ENCODE measurements around the gene PYM1. TPM values are rescaled to one million over a fixed set of nuclear protein-coding genes. Genes with fewer than 3 reads are reported as not detected.

The PYM1 gene
- total RNA-seq, 2 donors from 2014 or later: 17.6 to 20.6 TPM

DNA sequence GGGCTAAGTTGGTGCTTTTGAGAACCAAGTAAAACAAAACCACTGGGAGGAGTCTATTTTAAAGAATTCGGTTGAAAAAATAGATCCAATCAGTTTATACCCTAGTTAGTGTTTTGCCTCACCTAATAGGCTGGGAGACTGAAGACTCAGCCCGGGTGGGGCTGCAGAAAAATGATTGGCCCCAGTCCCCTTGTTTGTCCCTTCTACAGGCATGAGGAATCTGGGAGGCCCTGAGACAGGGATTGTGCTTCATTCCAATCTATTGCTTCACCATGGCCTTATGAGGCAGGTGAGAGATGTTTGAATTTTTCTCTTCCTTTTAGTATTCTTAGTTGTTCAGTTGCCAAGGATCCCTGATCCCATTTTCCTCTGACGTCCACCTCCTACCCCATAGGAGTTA, 44.3 kb upstream of the PYM1 start:
- peaks cover 0 to 37% of the 10 kb centered on the region in 2 donors for H3K4me1 ChIP-seq
- peak overlapping the region in 1 of 2 donors; percentile 61 for H3K4me3 ChIP-seq
- H3K27me3 ChIP-seq: no peaks in the 10 kb centered on the region
- no peaks in the 10 kb centered on the region for H3K9me3 ChIP-seq
- TF ChIP-seq CTCF (IDR thresholded peaks at IDR 0.05): no peak
- no peak for DNase-seq (ENCODE audit: low spot score)
- no peaks in the 10 kb centered on the region for H3K36me3 ChIP-seq
- H3K27ac ChIP-seq: peak overlapping the region; percentile 93 to 95

- Histone ChIP-seq H3K27me3 (no peaks in the 10 kb centered on the region), H3K36me3 (no peaks in the 10 kb centered on the region), H3K27ac (no peak overlapping the region), H3K4me3 (no peak overlapping the region), H3K9me3 (no peaks in the 10 kb centered on the region), H3K4me1 (peaks cover 0 to 32% of the 10 kb centered on the region in 2 donors)
- DNase-seq (ENCODE audit: low spot score): no peak
- no peak for TF ChIP-seq CTCF (IDR thresholded peaks at IDR 0.05)
Observed at GRCh38 chr12:55970775-55971174, 43.1 kb upstream of the PYM1 start.

GRCh38 chr12:55969356-55969755, 41.7 kb upstream of the PYM1 start:
- Histone ChIP-seq H3K36me3 (no peaks in the 10 kb centered on the region), H3K27ac (no peak overlapping the region), H3K4me1 (peaks cover 0 to 23% of the 10 kb centered on the region in 2 donors), H3K4me3 (no peak overlapping the region), H3K9me3 (no peaks in the 10 kb centered on the region), H3K27me3 (no peaks in the 10 kb centered on the region)
- TF ChIP-seq CTCF (IDR thresholded peaks at IDR 0.05): no peak
- DNase-seq (ENCODE audit: low spot score): no peak

GRCh38 chr12:55966408-55967281, 39.0 kb upstream of the PYM1 start, which contains the start of gene CDK2:
Gene CDK2 (plus strand): TSS chr12:55966830. CDS start chr12:55967009, 179 bp downstream.
- peak within 1 kb of the TSS; percentile 77 to 83 for H3K27ac ChIP-seq
- peak; percentile 96 for DNase-seq (ENCODE audit: low spot score)
- H3K27me3 ChIP-seq: no peaks in the 10 kb centered on the region
- H3K36me3 ChIP-seq: no peaks in the 10 kb centered on the region
- H3K9me3 ChIP-seq: no peaks in the 10 kb centered on the region
- peaks cover 0 to 17% of the 10 kb centered on the region in 2 donors for H3K4me1 ChIP-seq
- H3K4me3 ChIP-seq: peak within 1 kb of the TSS; percentile 70 to 80
- no peak for TF ChIP-seq CTCF (IDR thresholded peaks at IDR 0.05)

DNA sequence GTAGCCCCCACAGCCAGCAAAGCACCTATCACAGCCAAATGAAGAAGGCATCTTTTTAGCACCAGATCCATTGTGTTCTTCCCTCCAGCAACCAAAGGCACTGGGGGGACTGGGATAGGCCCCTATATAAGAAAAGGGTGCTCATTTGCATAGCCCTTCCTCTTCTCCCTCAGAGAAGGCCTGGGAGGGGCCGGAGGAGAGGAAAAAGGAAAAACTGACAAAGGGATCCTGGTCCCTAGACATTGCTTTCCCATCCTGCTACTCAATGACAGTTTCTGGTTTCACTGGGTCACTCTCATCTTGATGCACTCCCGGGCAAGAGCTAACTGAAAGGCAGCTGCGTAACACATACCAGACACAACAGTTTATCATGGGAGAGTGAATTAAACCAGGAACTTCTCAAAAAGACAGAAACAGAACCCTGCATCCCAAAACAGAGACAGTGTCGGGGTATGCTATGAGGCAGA, 38.3 kb upstream of the PYM1 start, which contains the start of gene PMEL:
Gene PMEL, minus strand, starts transcription at position 102 of the 467 bp plus-strand sequence. Its CDS starts 31 bp downstream, at position 71.
- H3K9me3 ChIP-seq: no peaks in the 10 kb centered on the region
- peak within 1 kb of the TSS; percentile 77 to 83 for H3K27ac ChIP-seq
- H3K36me3 ChIP-seq: no peaks in the 10 kb centered on the region
- no peak for DNase-seq (ENCODE audit: low spot score)
- peak within 1 kb of the TSS; percentile 70 to 80 for H3K4me3 ChIP-seq
- no peaks in the 10 kb centered on the region for H3K27me3 ChIP-seq
- H3K4me1 ChIP-seq: peaks cover 0 to 17% of the 10 kb centered on the region in 2 donors
- TF ChIP-seq CTCF (IDR thresholded peaks at IDR 0.05): no peak

Measured in right atrium auricular region (tissue), 2 donors.